ENCODE data around the gene JADE2. TPM values are rescaled to one million over a fixed set of nuclear protein-coding genes. Genes with fewer than 3 reads are reported as not detected.

The JADE2 gene
- total RNA-seq, 4 donors from 2014 or later, result 46.0 to 113 (median 89.2) TPM

- H3K9me3 ChIP-seq, result no peaks in the 10 kb centered on the region
- H3K4me1 ChIP-seq, result peaks cover 0 to 34% (median 21%) of the 10 kb centered on the region in 3 donors
- no peaks in the 10 kb centered on the region for H3K27me3 ChIP-seq
- 56 to 67% methylated on average over 1 to 2 of the region's 3 CpGs for WGBS, 2 donors (ENCODE audit: low coverage in 1 of 2)
- ATAC-seq, result no peak
- H3K36me3 ChIP-seq, result no peaks in the 10 kb centered on the region
- TF ChIP-seq CTCF (IDR thresholded peaks at IDR 0.05) (no peak), EP300 (IDR thresholded peaks at IDR 0.05) (no peak), POLR2AphosphoS5 (IDR thresholded peaks at IDR 0.05) (no peak), POLR2A (IDR thresholded peaks at IDR 0.05) (no peak)
- no peak overlapping the region for H3K4me3 ChIP-seq
- peak overlapping the region; percentile 39 to 84 (median 71) for H3K27ac ChIP-seq
Observed at GRCh38 chr5:134503937-134504437, 21.5 kb upstream of the JADE2 start.

- Histone ChIP-seq H3K27me3 (no peaks in the 10 kb centered on the region), H3K36me3 (no peaks in the 10 kb centered on the region), H3K4me1 (peaks cover 0 to 34% (median 21%) of the 10 kb centered on the region in 3 donors), H3K4me3 (no peak overlapping the region), H3K9me3 (no peaks in the 10 kb centered on the region), H3K27ac (peak overlapping the region in 3 of 4 donors; percentile 64 to 84 (median 78))
- no peak for TF ChIP-seq POLR2AphosphoS5 (IDR thresholded peaks at IDR 0.05)
- no peak for ATAC-seq
- WGBS, 2 donors (ENCODE audit: low coverage in 1 of 2), result 83 to 85% methylated on average over 1 to 10 of the region's 12 CpGs
Observed at GRCh38 chr5:134504629-134505300, 20.7 kb upstream of the JADE2 start.

GRCh38 chr5:134506054-134507039 is 19.1 kb upstream of the JADE2 start:
- peak; percentile 76 for ATAC-seq
- H3K36me3 ChIP-seq, result no peaks in the 10 kb centered on the region
- TF ChIP-seq EP300 (IDR thresholded peaks at IDR 0.05), result no peak
- no peak for TF ChIP-seq POLR2A (IDR thresholded peaks at IDR 0.05)
- TF ChIP-seq POLR2AphosphoS5 (IDR thresholded peaks at IDR 0.05), result no peak
- TF ChIP-seq CTCF (IDR thresholded peaks at IDR 0.05), result no peak
- peak overlapping the region in 1 of 2 donors; percentile 11 for H3K4me3 ChIP-seq
- H3K27ac ChIP-seq, result peak overlapping the region in 2 of 4 donors; percentile 39 to 42
- H3K4me1 ChIP-seq, result peaks cover 0 to 38% (median 23%) of the 10 kb centered on the region in 3 donors
- H3K27me3 ChIP-seq, result no peaks in the 10 kb centered on the region
- no peaks in the 10 kb centered on the region for H3K9me3 ChIP-seq
- WGBS, 2 donors (ENCODE audit: low coverage in 1 of 2), result 50% methylated on average over 1 of the region's 10 CpGs; no CpG with 5 or more reads in 1 of the 2 donors

- 84 to 90% methylated on average over 2 to 6 of the region's 6 CpGs for WGBS, 2 donors (ENCODE audit: low coverage in 1 of 2)
- no peak for ATAC-seq
- H3K9me3 ChIP-seq, result no peaks in the 10 kb centered on the region
- H3K27ac ChIP-seq, result no peak overlapping the region
- H3K36me3 ChIP-seq, result no peaks in the 10 kb centered on the region
- no peak overlapping the region for H3K4me3 ChIP-seq
- no peaks in the 10 kb centered on the region for H3K27me3 ChIP-seq
- peaks cover 0 to 49% (median 34%) of the 10 kb centered on the region in 3 donors for H3K4me1 ChIP-seq
- TF ChIP-seq POLR2AphosphoS5 (IDR thresholded peaks at IDR 0.05) (no peak), CTCF (IDR thresholded peaks at IDR 0.05) (no peak), POLR2A (IDR thresholded peaks at IDR 0.05) (no peak), EP300 (IDR thresholded peaks at IDR 0.05) (no peak)
Observed at GRCh38 chr5:134507452-134507851, 18.0 kb upstream of the JADE2 start.

- 83 to 93% methylated on average over 7 to 8 of the region's 8 CpGs for WGBS, 2 donors (ENCODE audit: low coverage in 1 of 2)
- Histone ChIP-seq H3K27me3 (no peaks in the 10 kb centered on the region), H3K36me3 (no peaks in the 10 kb centered on the region), H3K4me3 (no peak overlapping the region), H3K4me1 (peaks cover 0 to 43% (median 28%) of the 10 kb centered on the region in 3 donors), H3K9me3 (no peaks in the 10 kb centered on the region), H3K27ac (no peak overlapping the region)
- ATAC-seq, result no peak
- TF ChIP-seq POLR2AphosphoS5 (IDR thresholded peaks at IDR 0.05), result no peak
- TF ChIP-seq CTCF (IDR thresholded peaks at IDR 0.05), result no peak
- TF ChIP-seq POLR2A (IDR thresholded peaks at IDR 0.05), result no peak
- TF ChIP-seq EP300 (IDR thresholded peaks at IDR 0.05), result no peak
Observed at GRCh38 chr5:134508521-134509195, 16.8 kb upstream of the JADE2 start.

Measured in gastroesophageal sphincter (tissue), 4 donors.